OCI-LY1 (cell line): Measurements from ENCODE around the gene SOCS1.

Experiments used
- H2AFZ ChIP-seq: fragments of 200-600 bp; sonication (generic), shearing (Covaris generic); 2 replicates; pipeline ENCODE4 v1.6.0; 2014; ENCODE audit warnings: antibody characterized with exemption, mild to moderate bottlenecking, low read length
- H3F3A ChIP-seq: fragments of 200-600 bp; sonication (generic), shearing (Covaris generic); 2 replicates; pipeline ENCODE4 v1.6.0; 2014; ENCODE audit warnings: mild to moderate bottlenecking, antibody characterized with exemption, low read length, moderate library complexity; ENCODE audit not compliant: insufficient read depth
- H3K27ac ChIP-seq: fragments of 200-600 bp; sonication (generic); 2 replicates; pipeline ENCODE4 v1.5.1; 2014; ENCODE audit warnings: low read length, mixed run types, mild to moderate bottlenecking, low read depth; ENCODE audit not compliant: poor library complexity, severe bottlenecking
- H3K27me3 ChIP-seq: fragments of 200-600 bp; sonication (generic); 2 replicates; pipeline ENCODE4 v1.6.0; 2014; ENCODE audit warnings: antibody characterized with exemption, mild to moderate bottlenecking, low read length, moderate library complexity; ENCODE audit not compliant: insufficient read depth
- H3K36me3 ChIP-seq: fragments of 200-600 bp; sonication (generic); 2 replicates; pipeline ENCODE4 v1.6.1; 2014; ENCODE audit warnings: mild to moderate bottlenecking, antibody characterized with exemption, low read length, moderate library complexity, mixed read lengths; ENCODE audit not compliant: insufficient read depth
- H3K4me1 ChIP-seq: fragments of 200-600 bp; sonication (generic); 2 replicates; pipeline ENCODE4 v1.5.1; 2014; ENCODE audit warnings: mild to moderate bottlenecking, low read length, moderate library complexity; ENCODE audit not compliant: insufficient read depth, severe bottlenecking
- H3K4me2 ChIP-seq: fragments of 200-600 bp; sonication (generic), shearing (Covaris generic); 2 replicates; pipeline ENCODE4 v1.6.1; 2014; ENCODE audit warnings: low read length
- H3K4me3 ChIP-seq: fragments of 200-600 bp; sonication (generic); 2 replicates; pipeline ENCODE4 v1.5.1; 2014; ENCODE audit warnings: low read length, low read depth, mild to moderate bottlenecking, mixed read lengths; ENCODE audit not compliant: poor library complexity, severe bottlenecking
- H3K79me2 ChIP-seq: fragments of 200-600 bp; shearing (Covaris generic); 2 replicates; pipeline ENCODE4 v1.6.1; 2016; ENCODE audit warnings: mixed run types, low read length, mixed read lengths; ENCODE audit not compliant: insufficient read depth
- H3K9ac ChIP-seq: fragments of 200-600 bp; sonication (generic), shearing (Covaris generic); 2 replicates; pipeline ENCODE4 v1.6.1; 2014; ENCODE audit warnings: mild to moderate bottlenecking, low read length, mixed read lengths
- H3K9me2 ChIP-seq: fragments of 200-600 bp; sonication (generic), shearing (Covaris generic); 2 replicates; pipeline ENCODE4 v1.6.1; 2014; ENCODE audit warnings: low read depth, mild to moderate bottlenecking, low read length, mixed read lengths
- H3K9me3 ChIP-seq: fragments of 200-600 bp; shearing (Covaris generic); 2 replicates; pipeline ENCODE4 v1.6.1; 2014; ENCODE audit warnings: low read length, mixed read lengths
- H4K20me1 ChIP-seq: fragments of 200-600 bp; sonication (generic), shearing (Covaris generic); 2 replicates; pipeline ENCODE4 v1.6.0; 2016; ENCODE audit warnings: mild to moderate bottlenecking, low read length; ENCODE audit not compliant: insufficient read depth
- EZH2 ChIP-seq: fragments of 200-600 bp; sonication (generic), shearing (Covaris generic); IDR thresholded peaks from 2 replicates; pipeline ENCODE4 v1.8.0; 2017; ENCODE audit warnings: borderline replicate concordance, mixed run types, mild to moderate bottlenecking, antibody characterized with exemption, low read length, moderate library complexity, mixed read lengths
- TF ChIP-seq, protein P1 (sequence below): fragments of 200-600 bp; sonication (generic), shearing (Covaris generic); IDR thresholded peaks from 2 replicates; pipeline ENCODE4 v1.5.1; 2017; ENCODE audit warnings: mild to moderate bottlenecking, antibody characterized with exemption, low read length, moderate library complexity, mixed read lengths

Gene SOCS1

GRCh38 chr16:11212798-11213196, 43.2 kb downstream of the SOCS1 start:
- Histone ChIP-seq H3K4me3 (no peak overlapping the region), H3K9ac (no peak overlapping the region), H4K20me1 (no peaks in the 10 kb centered on the region), H3K9me3 (peaks cover 4% of the 10 kb centered on the region; the same call in 1 of the 2 replicates), H3K4me2 (no peak overlapping the region), H2AFZ (no peak overlapping the region), H3K9me2 (no peaks in the 10 kb centered on the region), H3F3A (no peaks in the 10 kb centered on the region), H3K27me3 (peaks cover 17% of the 10 kb centered on the region), H3K4me1 (no peaks in the 10 kb centered on the region), H3K36me3 (peaks cover under 1% of the 10 kb centered on the region; the same call in 1 of the 2 replicates), H3K27ac (no peak overlapping the region), H3K79me2 (no peaks in the 10 kb centered on the region)
- no peak for TF ChIP-seq EZH2
- TF ChIP-seq, protein P1, sequence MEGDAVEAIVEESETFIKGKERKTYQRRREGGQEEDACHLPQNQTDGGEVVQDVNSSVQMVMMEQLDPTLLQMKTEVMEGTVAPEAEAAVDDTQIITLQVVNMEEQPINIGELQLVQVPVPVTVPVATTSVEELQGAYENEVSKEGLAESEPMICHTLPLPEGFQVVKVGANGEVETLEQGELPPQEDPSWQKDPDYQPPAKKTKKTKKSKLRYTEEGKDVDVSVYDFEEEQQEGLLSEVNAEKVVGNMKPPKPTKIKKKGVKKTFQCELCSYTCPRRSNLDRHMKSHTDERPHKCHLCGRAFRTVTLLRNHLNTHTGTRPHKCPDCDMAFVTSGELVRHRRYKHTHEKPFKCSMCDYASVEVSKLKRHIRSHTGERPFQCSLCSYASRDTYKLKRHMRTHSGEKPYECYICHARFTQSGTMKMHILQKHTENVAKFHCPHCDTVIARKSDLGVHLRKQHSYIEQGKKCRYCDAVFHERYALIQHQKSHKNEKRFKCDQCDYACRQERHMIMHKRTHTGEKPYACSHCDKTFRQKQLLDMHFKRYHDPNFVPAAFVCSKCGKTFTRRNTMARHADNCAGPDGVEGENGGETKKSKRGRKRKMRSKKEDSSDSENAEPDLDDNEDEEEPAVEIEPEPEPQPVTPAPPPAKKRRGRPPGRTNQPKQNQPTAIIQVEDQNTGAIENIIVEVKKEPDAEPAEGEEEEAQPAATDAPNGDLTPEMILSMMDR = no peak

- Histone ChIP-seq H3K9ac (no peak overlapping the region), H3K27me3 (peaks cover 23% of the 10 kb centered on the region), H3K79me2 (no peaks in the 10 kb centered on the region), H3K4me3 (no peak overlapping the region), H3K4me1 (no peaks in the 10 kb centered on the region), H3K9me2 (no peaks in the 10 kb centered on the region), H4K20me1 (no peaks in the 10 kb centered on the region), H3K36me3 (peaks cover 7% of the 10 kb centered on the region; the same call in 1 of the 2 replicates), H3F3A (no peaks in the 10 kb centered on the region), H3K9me3 (peaks cover 10% of the 10 kb centered on the region; the same call in 1 of the 2 replicates), H3K27ac (no peak overlapping the region), H2AFZ (no peak overlapping the region), H3K4me2 (no peak overlapping the region)
- TF ChIP-seq EZH2 = no peak
- TF ChIP-seq, protein P1 = no peak
Observed at GRCh38 chr16:11211977-11212797, 43.8 kb downstream of the SOCS1 start.

DNA sequence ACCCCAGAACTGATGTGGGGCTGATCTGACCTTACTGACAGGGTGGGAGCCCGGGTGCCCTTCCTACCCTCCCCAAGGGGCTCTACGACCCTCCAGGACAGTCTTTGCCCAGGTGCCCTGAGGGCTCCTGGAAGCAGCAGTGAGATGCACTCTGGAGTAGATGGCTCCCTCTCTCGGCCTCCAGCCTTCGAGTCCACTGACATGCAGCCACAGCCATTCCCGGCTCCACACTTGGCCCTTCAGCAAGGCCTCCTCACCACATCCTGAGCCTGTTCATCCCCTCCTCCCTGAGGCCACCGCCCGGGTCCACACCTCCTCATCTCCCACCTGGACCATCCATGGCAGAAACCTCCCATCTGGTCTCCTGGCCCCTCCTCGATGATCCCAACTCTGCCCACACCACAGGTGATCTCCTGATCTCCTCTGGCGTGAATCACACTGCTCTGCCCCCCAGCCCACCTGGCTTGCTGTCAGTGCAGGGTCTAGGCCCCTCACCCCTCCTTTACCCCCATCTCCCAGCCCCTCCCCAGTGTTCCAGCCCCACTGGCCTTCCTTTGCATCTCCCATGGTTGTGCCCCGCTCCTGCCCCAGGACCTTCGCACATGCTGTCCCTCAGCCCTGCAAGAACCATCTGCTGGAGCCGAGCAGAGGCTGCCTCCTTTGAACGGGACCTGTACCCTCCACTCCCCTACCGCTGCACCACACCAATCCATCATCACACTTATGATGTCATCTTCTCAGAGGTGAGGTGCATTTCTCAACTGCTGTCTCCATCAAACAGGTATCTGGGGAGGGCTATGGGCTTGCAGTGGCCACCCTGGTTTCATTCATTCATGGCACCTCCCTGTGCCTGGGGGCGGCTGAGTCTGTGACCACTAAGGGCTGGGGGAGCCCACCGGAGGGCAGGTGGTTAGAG, 44.7 kb downstream of the SOCS1 start:
- Histone ChIP-seq H3K9me3 (peaks cover 10% of the 10 kb centered on the region; the same call in 1 of the 2 replicates), H4K20me1 (no peaks in the 10 kb centered on the region), H3K4me1 (no peaks in the 10 kb centered on the region), H3K27me3 (peaks cover 24% of the 10 kb centered on the region), H3K9me2 (no peaks in the 10 kb centered on the region), H3K27ac (no peak overlapping the region), H3K4me3 (no peak overlapping the region), H3K4me2 (no peak overlapping the region), H3K36me3 (peaks cover 7% of the 10 kb centered on the region; the same call in 1 of the 2 replicates), H3F3A (no peaks in the 10 kb centered on the region), H3K79me2 (no peaks in the 10 kb centered on the region), H3K9ac (no peak overlapping the region), H2AFZ (no peak overlapping the region)
- TF ChIP-seq, protein P1 = no peak
- no peak for TF ChIP-seq EZH2
